Activated CD8-positive, alpha-beta memory T cell treated with anti-CD3 and anti-CD28 coated beads, Interleukin-2, amount 50 U/mL, for 24 hours (primary cell): Measurements from ENCODE around the gene DGCR2.
"Not testable (repeated sequence)": the region's sequence is repeated elsewhere in the genome, so short reads cannot be mapped to it uniquely, and the experiment has no call there.

ENCODE experiments used
- DNase-seq: peaks from one replicate; pipeline ENCODE4 v3.0.0-alpha.2; 2020; ENCODE audit errors: extremely low read depth

The DGCR2 gene

DNA sequence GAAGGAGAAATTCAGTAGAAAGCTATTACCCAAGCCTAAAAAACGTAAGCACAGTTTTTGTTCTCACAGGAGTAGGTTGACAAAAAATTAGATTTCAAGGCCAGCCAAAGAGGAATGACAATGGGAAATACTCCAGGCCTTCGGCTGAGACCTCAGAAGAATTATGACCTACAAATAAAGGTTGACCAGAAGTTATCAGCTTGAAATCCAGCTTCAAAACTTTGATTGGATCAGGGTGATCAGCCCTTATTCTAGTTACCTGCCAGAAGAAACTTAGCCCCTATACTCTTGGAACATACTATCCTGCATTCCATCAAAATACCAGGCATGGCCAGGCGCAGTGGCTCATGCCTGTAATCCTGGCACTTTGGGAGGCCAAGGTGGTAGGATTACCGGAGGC, 117.7 kb downstream of the DGCR2 start:
- no peak for DNase-seq

DNA sequence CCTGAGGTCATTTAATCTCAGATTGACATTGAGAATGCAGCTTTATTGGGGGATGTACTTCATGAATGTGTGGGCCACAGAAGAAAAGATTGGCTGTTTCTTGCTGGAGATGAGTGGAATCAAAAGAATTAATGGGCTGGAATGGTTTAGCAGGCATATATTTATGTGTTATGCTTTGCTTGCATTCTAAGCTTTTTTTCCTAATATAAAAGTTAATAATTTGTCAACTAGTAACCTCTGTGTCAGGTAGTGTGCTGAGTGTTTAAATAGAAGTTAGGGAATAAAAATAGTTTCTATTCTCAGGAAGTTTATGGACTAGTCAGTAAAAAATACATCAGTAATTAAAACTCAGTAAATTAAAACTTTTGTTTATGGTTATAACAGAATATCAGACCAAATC, 118.7 kb downstream of the DGCR2 start:
- no peak for DNase-seq

DNA sequence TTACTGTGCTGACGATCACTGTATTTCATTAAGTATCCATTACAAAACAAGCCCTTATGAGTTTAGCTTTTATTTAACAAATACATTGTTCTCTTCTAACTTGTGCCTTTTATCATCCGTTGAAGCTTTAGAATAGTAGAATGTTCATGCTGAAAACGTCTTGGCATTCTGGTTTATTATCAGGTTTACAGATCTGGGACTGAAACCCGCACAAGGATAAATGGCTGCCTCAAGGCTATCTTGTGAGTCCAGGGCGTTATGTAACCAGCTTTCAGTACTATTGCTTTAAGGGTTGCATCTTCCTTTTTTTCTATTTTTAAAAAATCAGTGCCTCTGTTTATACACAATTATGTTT, 119.6 kb downstream of the DGCR2 start:
- DNase-seq: no peak

DNA sequence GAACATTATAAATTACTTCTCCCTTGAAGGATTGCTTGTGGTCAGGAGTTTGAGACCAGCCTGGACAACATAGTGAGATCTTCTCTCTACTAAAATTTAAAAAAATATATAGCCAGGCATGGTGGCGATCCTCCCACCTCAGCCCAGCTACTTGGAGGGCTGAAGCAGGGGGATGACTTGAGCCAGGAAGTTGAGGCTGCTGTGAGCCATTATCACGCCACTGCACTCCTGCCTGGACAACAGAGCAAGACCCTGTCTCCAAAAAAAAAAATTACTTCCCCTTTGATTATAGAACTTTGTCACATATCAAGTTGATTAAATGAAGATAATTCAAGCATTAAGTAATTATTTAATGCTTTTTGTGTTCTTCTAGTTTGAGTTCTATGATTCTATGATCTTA, 121.0 kb downstream of the DGCR2 start:
- no peak for DNase-seq

DNA sequence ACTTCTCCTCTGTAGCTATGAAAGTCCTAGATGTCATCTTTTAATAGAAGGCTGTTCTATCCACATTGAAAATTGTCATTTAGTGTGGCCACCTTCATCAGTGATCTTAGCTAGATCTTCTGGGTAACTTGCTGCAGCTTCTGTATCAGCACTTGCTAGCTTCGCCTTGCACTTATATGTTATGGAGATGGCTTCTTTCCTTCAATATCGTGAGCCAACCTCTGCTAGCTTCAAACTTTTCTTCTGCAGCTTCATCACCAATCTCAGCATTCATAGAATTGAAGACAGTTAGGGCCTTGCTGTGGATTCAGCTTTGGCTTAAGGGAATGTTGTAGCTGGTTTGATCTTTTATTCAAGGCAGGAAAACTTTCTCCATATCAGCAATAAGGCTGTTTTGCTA, 122.1 kb downstream of the DGCR2 start:
- DNase-seq: not testable (repeated sequence)

DNA sequence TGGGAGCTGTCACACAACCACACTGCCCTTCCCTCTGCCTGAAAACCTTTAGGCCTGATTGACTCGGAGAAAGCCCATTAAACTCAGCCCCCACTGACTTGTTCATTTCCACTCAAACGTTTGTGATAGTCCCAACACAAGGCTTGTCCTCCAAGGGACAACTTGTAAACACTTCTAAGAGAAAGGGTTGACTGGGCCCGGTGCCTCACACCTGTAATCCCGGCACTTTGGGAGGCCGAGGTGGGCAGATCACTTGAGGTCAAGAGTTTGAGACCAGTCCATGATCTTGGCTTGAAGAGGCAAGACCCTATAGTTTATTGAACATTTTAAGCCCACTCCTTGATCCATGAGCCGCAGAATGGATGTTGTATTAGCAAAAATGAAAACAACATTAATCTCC, 122.8 kb downstream of the DGCR2 start:
- no peak for DNase-seq

DNA sequence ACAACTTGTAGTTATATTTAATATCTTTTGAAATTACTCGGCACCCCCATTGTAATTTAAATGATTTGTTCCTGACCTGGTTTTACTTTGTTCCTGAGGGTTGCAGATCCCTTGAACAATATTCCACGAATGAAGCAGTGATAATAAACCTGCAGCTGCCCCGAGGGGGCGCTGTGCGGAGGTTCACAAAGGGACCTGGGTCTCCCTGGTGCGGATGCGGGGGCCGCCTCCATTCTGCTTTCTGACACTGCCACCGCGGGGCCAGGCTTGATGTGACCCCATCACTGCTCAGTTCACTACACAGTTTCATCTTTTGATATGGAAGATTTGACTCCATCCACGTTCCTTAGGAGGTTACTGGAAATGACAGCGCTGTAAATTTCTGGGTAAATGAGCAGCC, 123.2 kb downstream of the DGCR2 start:
- no peak for DNase-seq

DNA sequence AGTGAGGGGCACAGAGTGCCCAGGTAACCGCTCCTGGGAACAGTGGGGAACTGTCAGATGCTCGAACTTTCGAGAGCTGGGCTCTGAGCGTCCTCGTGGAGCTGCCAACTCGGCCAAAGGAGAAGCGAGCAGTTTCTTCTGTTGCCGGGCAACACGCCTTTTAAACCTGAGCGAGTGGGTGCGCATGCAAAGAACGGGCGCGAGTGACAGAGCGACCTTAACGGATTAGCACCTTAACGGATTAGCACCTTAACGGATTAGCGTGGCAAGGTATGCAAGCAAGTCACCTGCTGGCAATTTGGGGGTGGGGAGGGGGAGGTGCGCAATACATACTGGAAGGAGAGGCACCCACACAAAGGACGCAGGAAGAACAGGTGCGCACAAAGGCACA, 124.3 kb downstream of the DGCR2 start:
- DNase-seq: no peak

DNA sequence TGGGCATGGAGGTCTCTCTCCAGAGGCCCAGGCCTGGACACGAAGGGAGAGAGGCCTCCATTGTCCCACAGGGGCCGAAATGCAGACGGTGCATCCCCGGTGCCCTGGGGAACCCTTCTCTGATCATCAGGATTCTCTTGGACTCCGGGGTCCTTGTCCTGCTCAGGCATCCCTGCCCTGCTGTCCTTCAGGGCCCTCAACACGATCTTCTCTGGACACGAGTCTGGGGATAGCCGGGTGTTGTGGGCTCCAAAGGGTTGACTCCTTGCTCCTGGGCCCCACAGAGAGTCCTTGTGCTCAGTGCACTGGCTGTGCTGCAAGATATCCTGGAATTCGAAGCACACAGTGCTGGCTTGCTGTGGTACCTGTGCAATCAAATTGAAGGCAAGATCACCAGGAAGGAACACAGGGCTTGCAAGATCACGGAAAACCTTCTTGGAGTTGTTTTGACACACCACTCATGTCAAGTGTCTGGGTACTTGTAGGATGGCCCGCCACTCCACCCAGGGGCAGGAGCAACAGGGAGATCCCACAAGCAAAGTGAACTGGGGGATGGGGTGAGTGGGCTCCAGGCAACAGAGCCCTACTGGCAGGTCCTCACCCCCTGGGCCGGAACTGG, 124.8 kb downstream of the DGCR2 start:
- DNase-seq: no peak

DNA sequence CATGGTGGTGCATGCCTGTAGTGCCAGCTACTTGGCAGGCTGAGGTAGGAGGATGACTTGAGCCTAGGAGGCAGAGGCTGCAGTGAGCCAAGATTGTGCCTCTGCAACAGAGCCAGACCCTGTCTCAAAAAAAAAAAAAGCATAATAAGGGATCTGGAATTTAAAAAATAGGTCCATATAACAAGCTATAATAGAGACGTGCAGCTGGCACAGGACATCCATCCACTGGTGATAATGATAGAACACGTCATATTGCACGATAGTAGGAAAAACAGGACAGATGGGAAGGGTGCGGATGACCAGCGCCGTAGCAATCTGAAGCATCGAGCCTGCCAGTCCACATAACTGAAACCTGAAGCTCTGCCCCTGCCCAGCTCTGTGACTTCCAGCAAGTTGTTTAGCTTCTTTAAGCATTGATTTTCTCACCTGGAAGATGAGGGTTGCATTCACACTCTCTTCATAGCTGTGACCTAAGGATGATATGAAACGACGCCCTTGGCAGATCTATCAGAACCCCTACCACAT, 125.8 kb downstream of the DGCR2 start:
- DNase-seq: no peak

DNA sequence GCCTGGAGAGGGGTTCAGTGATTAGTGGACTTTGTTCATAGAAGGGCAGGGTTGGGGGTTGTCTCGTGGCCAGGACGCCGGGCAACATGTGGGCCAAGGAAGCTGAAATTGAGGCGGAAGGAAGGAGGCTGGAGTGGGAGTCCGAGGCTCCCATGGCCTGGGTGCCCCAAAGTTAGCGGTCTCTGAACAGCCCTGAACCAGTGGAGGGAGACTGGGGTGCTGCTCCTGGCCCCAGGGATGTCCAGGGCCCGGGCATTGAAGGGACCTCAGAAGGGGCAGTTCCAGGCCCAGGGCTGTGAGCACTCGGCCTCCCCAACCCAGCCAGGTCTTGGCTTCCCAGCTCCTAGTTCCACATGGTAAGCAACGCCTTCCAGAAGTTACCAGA, 126.9 kb downstream of the DGCR2 start:
- DNase-seq: no peak

DNA sequence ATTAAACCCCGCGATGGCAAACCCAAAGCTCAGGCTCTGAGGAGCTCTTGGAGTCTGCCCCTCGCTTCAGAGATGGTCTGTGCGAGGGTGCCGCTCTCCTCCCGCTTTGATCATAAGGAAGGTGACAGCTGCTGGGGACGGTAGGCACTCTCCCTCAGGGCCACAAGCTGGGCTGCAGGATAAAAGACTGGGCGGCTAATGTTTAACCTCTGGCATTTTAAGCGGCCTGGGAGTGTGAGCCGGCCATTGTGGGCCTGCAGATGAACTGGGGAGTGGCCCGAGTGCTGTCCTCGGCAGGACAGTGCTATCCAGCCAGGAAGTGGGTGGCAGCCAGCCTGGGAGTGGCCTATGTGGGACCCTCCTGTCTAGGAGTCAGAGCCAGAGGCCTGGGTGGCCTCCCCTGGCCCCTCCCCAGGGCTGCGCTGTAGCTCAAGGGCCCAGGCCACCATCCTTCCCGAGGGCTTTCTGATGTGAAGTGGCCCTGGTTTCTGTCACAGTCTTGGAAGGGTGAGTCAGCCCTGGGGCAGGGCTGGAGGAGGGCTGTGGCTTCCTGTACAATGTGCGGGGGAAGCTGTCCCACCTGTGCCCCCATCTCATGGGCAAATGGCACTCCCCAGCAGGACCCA, 127.4 kb downstream of the DGCR2 start:
- no peak for DNase-seq

DNA sequence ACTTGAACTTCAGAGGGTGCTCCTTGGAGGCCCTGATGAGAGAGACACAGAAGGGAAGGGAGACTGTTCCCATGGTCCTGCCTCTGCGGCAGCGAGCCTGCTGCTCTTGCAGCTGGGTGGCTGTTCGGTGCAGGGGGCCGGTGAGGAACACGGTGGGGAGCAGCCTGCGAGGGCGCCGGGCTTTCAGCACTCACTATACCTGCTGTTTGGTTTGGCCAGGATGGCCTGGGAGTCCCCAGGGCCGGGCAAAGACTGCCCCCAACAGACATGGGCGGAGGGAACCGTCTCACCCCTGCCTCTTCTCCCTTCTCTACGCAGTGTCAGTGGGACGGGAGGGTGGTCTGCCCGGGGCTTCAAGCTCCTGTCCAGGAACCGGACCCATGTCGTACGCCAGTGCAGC, 128.2 kb downstream of the DGCR2 start:
- DNase-seq: no peak

DNA sequence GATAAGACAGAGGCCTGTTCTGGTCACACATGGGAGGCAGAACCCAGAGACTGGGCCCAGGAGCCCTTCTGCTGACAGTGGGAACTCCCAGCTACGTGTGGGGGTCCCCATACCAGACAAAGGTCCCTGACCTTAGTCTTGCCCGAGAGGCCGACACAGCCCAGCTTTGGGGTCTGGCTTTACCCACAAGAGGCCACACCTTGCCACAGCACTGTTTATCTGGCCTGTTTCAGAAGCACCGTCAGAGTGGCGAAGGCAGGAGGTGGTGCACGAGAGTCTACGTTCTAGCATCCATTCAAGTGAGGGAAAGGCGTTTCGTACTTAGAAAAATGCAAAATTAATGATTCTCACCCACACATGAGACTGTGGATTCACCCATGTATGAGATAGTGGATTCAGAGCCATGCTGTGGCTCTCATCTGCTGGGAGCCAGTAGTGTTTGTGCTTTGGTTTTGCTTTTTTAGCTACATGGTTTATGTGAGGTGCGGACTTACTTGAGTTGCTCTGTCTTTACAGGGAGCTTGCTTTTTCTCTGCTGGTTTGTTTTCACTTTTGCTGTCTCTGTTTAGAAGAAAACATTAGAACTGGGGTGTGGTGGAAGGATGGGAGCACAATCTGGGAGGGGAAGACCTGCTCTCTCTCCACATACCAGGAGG, 129.5 kb downstream of the DGCR2 start:
- DNase-seq: no peak

DNA sequence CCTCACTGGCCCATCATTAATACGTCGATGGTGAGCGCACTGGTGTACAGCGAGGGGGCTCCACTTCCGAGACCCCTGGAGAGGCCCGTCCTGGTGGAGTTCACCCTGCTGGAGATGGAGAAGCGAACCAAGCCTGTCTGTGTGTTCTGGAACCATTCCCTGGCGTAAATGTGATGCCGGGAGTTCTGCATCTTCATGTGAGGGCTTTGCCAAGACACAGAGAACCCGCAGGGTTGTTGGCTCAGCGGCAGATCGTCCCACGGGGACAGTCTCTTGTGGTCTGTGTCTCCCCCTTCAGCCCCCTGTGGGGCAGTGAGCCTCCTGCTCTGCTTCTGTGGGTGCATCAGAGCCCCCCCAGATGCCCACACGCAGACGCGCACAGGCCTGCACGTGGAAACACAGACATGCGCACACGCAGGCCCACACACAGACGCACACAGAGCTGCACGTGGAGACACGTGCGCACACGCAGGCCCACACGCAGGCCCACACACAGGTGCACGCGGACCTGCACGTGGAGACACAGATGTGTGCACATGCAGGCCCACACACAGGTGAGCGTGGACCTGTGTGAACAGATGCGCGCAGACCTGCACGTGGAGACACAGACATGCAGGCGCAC, 130.3 kb downstream of the DGCR2 start:
- no peak for DNase-seq

DNA sequence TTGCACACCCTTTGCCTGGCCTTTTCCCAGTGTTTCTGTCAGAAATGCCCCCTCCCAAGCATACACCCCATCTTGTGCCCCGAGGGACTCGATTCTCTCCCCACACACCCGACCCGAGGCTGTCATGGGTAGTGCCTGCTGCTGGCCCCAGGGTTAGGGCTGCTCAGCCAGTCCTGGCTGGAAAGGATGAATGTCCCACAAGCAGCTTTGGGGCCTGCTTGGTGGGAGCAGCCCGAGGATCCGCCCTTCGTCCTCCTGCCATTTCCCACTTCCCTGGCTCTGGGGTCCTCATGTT, 131.1 kb downstream of the DGCR2 start:
- DNase-seq: no peak

DNA sequence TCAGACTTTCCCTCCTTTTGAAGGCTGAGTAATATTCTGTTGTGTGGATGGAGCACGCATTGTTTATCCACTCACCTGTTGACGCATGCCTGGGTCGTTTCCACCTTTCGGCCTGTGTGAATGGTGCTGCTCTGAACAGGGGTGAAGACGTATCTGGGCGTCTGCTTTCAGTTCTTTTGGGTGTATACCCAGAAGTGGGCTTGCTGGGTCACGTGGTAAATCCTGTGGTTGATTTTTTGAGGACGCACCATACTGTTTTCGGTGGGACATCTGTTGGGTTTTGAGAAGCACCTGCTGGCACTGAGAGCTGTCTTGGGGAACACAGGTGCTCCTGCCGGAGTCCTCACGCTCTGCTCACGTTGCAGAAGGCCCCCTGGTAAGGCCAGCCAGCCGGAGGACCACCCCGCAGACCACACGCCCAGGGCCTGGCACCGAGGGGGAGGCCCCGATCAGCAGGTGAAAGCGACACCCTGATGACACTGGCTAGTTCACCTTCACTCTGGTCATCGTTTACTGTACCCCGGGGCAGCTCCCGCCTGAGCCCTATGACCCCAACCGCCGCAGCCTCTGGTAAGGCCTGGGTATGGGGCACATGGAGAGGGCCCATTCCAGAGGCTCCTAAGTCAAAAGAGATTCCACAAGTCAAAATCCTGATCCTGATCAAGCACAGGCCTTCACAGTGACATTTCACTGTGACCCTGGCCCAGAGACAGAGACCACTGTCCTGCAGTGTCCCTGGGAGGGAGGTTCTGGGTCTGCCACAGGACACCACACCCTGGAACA, 131.7 kb downstream of the DGCR2 start:
- DNase-seq: no peak

DNA sequence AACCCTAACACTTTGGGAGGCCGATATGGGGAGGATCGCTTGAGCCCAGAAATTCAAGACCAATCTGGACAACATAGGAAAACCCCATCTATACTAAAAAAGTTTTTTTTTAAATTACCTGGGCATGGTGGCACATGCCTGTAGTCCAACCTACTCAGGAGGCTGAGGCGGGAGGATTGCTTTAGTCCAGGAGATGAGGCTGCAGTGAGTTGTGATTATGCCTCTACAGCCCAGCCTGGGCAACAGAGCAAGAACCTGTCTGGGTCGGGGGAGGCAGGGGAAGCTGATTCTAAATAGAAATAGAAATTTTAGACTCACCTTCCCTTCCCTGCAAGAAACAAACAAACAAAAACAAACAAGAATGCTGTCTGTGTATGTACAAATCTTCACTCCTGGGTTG, 133.3 kb downstream of the DGCR2 start:
- DNase-seq: no peak

DNA sequence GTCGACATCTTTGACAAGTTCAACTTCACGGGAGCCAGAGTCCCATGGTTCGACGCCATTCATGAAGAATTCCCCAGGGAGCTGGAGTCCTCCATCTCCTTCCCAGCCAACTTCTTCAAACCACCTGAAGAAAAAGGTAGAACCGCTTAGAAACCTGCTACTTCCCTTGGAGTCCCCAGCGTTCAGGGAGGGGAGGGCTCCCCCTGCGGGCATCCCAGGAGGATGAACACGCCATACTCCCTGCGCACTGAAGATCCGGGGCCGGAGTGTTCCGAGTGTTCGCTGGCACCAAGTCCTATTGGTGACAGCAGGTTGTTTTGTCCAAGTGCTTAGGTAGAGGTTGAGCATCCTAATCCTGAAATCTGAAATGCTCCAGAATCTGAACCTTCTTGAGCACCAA, 134.4 kb downstream of the DGCR2 start:
- DNase-seq: no peak

DNA sequence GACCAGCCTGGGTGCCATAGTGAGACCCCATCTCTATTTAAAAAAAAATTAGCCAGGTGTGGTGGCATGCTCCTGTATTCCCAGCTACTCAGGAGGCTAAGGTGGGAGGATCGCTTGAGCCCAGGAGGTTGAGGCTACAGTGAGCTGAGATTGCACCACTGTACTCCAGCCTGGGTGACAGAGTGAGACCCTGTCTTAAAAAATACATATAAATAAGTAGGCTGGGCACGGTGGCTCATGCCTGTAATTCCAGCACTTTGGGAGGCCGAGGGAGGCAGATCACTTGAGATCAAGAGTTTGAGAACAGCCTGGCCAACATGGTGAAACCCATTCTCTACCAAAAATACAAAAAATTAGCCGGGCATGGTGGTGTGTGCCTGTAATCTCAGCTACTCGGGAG, 135.1 kb downstream of the DGCR2 start:
- not testable (repeated sequence) for DNase-seq
